ENCODE measurements around the gene TPM4.
A peak's percentile ranks its signal among the peaks of the same experiment; 100 is the strongest.

Gene TPM4

DNA sequence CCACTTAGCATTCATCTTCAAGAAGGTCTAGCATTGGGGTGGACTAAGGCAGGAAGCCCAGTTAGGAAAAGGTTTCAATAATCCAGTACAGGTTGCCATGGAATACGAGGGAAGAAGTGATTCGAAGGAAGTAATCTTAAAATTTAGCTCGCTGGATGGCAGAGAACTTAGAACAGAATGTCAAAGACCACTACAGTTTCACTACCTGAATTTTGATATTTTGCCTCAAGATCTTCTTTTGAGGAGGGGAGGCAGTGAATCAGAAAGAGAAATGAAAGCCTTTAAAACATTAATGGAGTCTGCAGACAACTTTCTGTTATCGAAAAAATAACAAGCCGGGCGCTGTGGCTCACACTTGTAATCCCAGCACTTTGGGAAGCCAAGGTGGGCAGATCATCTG, 28.4 kb downstream of the TPM4 start:
- no peak for FAIRE-seq
- DNase-seq (ENCODE audit: insufficient read length, low spot score) = no peak

DNA sequence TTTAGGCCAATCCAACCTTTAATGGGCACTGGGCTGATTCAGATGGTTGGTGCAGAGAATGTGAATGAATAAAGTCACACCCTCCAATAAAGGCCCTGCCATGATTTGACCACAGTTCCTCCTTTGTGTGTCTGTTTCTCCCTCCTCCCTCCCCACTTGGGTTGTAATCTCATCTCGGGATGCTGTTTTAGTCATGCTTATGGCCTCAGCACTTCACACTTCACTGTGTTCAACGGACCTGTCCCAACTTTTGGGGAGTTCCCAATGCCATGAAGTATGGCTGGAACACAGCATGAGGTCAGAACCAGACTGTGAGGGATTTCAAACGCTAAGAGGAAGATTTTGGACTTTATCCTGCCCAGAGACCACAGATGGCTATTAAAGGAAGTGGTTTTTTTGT, 29.8 kb downstream of the TPM4 start:
- TF ChIP-seq, protein P1, sequence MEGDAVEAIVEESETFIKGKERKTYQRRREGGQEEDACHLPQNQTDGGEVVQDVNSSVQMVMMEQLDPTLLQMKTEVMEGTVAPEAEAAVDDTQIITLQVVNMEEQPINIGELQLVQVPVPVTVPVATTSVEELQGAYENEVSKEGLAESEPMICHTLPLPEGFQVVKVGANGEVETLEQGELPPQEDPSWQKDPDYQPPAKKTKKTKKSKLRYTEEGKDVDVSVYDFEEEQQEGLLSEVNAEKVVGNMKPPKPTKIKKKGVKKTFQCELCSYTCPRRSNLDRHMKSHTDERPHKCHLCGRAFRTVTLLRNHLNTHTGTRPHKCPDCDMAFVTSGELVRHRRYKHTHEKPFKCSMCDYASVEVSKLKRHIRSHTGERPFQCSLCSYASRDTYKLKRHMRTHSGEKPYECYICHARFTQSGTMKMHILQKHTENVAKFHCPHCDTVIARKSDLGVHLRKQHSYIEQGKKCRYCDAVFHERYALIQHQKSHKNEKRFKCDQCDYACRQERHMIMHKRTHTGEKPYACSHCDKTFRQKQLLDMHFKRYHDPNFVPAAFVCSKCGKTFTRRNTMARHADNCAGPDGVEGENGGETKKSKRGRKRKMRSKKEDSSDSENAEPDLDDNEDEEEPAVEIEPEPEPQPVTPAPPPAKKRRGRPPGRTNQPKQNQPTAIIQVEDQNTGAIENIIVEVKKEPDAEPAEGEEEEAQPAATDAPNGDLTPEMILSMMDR (IDR thresholded peaks at IDR 0.05; ENCODE audit: insufficient read depth, missing control alignments) = no peak
- FAIRE-seq = no peak
- no peak for DNase-seq (ENCODE audit: insufficient read length, low spot score)

More for the DNA sequence above, 28.4 kb downstream of the TPM4 start:
- TF ChIP-seq, protein P1 (IDR thresholded peaks at IDR 0.05; ENCODE audit: insufficient read depth, missing control alignments) = no peak

DNA sequence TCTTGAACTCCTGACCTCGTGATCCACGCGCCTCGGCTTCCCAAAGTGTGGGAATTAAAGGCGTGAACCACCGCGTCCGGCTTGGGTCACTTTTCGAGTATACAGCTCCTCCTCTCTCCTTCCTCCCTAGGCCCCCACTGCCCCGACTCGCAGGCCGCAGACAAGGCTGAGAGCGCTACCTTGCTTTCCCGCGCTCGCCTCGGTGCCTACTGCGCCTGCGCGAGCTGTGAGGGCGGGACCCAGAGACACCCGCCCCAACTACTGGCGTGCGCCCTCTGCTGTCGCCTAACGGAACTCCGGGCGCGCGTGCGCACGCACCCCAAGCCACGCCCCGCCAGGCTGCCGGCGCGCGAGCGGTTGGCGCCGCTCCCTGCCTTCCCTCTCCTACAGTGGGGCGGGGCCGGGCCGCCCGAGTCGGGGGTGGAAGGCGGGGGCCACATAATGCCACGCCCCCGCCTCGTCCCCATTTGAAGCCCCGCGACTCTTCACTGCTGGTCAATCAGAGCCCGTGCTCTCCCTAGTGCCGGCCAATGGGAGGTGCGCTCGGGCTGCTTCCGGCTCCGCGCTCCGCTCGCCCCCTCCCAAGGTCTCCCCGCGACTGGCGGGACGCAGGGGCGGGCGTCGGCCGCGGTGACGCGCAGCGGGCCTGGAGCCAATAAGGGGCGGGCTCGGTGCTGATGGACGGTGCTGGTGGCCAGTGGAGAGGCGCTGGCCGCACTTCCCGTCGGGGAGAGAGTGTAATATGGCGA, 35.0 kb downstream of the TPM4 start, which contains the start of gene RAB8A:
Gene RAB8A (plus strand): TSS at position 730 of the 749 bp plus-strand sequence. CDS start 13 bp downstream, at position 743.
- TF ChIP-seq, protein P1 (IDR thresholded peaks at IDR 0.05; ENCODE audit: insufficient read depth, missing control alignments) = peak; percentile 75
- no peak for FAIRE-seq
- DNase-seq (ENCODE audit: insufficient read length, low spot score) = peak; percentile 98

DNA sequence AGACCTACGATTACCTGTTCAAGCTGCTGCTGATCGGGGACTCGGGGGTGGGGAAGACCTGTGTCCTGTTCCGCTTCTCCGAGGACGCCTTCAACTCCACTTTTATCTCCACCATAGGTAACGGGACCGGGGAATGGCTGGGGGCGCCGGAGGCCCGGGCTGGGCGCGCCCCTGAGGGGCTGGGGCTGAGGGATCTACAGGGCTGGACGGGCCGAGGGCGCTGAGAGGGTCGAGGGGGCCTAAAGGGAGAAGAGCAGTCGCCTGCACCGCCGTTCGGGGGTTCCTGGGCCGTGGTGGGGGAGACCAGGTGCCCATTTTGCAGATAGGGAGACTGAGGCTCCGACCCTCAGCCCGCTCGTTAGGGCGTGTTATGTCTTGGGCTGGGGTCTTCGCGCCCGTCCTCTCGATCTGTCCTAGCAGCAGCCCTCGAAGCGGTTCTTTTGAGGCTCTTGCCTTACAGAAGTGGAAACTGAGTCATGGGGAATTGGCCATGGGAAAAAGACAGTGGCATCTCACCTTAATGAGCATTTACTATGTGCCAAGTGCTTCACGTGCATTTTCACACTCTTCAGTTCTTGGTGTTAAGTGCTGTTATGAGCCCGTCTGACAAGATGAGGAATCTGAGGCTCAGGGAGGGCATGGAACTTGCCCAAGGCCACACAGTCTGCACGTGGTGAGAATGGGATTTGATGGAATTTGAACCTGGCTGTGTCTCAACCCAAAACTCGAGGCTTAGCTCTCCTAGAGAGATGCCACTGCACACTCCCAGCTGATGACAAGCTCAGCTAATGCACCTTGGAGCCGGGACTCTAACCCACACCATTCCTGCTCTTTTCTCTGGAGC, 35.8 kb downstream of the TPM4 start:
- FAIRE-seq = no peak
- DNase-seq (ENCODE audit: insufficient read length, low spot score) = no peak
- TF ChIP-seq, protein P1 (IDR thresholded peaks at IDR 0.05; ENCODE audit: insufficient read depth, missing control alignments) = no peak

DNA sequence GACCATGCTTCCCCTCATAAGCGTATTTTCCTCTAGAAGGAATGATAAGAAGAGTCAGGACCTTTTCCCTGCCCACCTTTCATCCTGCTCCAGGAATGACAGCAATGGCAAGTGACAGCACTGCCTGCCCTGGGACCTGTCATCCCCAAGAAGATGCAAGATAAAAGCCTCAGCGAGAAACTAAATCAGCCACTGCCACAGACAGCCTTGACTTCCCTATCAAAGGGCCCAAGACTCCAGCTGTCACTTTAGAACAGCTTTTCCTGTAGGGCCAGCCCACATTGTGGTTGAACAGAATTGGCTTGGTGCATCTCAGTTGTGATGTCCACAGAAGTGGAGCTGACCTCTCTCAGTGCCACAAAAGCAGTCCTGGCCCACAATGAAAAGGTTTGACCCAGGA, 36.5 kb downstream of the TPM4 start:
- no peak for FAIRE-seq
- TF ChIP-seq, protein P1 (IDR thresholded peaks at IDR 0.05; ENCODE audit: insufficient read depth, missing control alignments) = no peak

DNA sequence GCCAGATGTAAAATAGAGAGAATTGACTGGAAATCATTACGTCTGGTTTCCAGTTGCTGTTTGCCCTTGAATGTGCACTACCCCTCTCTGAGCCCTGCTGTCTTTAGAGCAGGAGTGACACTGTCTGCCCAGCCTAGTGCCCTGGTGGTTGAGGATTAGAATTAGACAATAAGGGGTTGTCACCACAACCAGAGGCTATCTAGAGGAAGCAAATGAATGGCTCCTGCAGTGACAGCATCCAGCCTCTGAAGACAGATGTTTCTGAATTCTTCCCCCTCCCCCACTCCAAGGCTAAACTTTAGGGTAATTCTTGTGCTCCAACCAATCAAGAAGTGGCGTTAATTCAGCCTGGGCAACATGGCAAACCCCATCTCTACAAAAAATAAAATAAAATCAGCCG, 37.4 kb downstream of the TPM4 start:
- FAIRE-seq = no peak
- TF ChIP-seq, protein P1 (IDR thresholded peaks at IDR 0.05; ENCODE audit: insufficient read depth, missing control alignments) = no peak
- DNase-seq (ENCODE audit: insufficient read length, low spot score) = no peak

More for the DNA sequence above, 36.5 kb downstream of the TPM4 start:
- DNase-seq (ENCODE audit: insufficient read length, low spot score) = no peak
